ENCODE results near the gene PLA1A. TPM values are rescaled to one million over a fixed set of nuclear protein-coding genes. Genes with fewer than 3 reads are reported as not detected.
A peak's percentile ranks its signal among the peaks of the same experiment; 100 is the strongest.

The PLA1A gene
- total RNA-seq, 1 donor, result not detected

GRCh38 chr3:119579366-119580066 lies 18.2 kb upstream of the PLA1A start, which contains the start of gene ADPRH:
Gene ADPRH (plus strand): TSS chr3:119579492. CDS start chr3:119582170, 2,678 bp downstream.
- TF ChIP-seq, protein P1, sequence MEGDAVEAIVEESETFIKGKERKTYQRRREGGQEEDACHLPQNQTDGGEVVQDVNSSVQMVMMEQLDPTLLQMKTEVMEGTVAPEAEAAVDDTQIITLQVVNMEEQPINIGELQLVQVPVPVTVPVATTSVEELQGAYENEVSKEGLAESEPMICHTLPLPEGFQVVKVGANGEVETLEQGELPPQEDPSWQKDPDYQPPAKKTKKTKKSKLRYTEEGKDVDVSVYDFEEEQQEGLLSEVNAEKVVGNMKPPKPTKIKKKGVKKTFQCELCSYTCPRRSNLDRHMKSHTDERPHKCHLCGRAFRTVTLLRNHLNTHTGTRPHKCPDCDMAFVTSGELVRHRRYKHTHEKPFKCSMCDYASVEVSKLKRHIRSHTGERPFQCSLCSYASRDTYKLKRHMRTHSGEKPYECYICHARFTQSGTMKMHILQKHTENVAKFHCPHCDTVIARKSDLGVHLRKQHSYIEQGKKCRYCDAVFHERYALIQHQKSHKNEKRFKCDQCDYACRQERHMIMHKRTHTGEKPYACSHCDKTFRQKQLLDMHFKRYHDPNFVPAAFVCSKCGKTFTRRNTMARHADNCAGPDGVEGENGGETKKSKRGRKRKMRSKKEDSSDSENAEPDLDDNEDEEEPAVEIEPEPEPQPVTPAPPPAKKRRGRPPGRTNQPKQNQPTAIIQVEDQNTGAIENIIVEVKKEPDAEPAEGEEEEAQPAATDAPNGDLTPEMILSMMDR (IDR thresholded peaks at IDR 0.05; ENCODE audit: insufficient read depth, low read length), result no peak
- H3K4me3 ChIP-seq (ENCODE audit: low read depth, low read length), result peak within 1 kb of the TSS; percentile 61
- peak; percentile 52 for DNase-seq (ENCODE audit: low read depth)

GRCh38 chr3:119580067-119580760 lies 17.5 kb upstream of the PLA1A start:
- DNase-seq (ENCODE audit: low read depth), result no peak
- H3K4me3 ChIP-seq (ENCODE audit: low read depth, low read length), result peak overlapping the region; percentile 61
- TF ChIP-seq, protein P1 (IDR thresholded peaks at IDR 0.05; ENCODE audit: insufficient read depth, low read length), result no peak

DNA sequence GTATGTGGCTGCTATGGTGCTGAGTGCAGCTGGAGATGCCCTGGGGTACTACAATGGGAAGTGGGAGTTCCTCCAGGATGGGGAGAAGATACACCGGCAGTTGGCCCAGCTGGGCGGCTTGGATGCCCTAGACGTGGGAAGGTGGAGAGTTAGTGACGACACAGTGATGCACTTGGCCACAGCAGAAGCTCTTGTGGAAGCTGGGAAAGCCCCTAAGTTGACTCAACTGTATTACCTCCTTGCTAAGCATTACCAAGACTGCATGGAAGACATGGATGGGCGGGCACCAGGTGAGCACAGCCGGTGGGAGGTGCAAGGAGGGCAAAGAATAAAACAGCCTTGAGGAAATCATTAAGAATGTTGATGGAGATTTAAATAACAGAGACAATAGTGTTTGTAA lies 15.5 kb upstream of the PLA1A start:
- H3K4me3 ChIP-seq (ENCODE audit: low read depth, low read length), result no peak overlapping the region
- TF ChIP-seq, protein P1 (IDR thresholded peaks at IDR 0.05; ENCODE audit: insufficient read depth, low read length), result no peak
- no peak for DNase-seq (ENCODE audit: low read depth)

GRCh38 chr3:119585208-119585607 lies 12.5 kb upstream of the PLA1A start:
- DNase-seq (ENCODE audit: low read depth), result no peak
- no peak overlapping the region for H3K4me3 ChIP-seq (ENCODE audit: low read depth, low read length)
- TF ChIP-seq, protein P1 (IDR thresholded peaks at IDR 0.05; ENCODE audit: insufficient read depth, low read length), result no peak

- DNase-seq (ENCODE audit: low read depth), result peak; percentile 74
- TF ChIP-seq, protein P1 (IDR thresholded peaks at IDR 0.05; ENCODE audit: insufficient read depth, low read length), result no peak
- no peak overlapping the region for H3K4me3 ChIP-seq (ENCODE audit: low read depth, low read length)
Observed at GRCh38 chr3:119585856-119586570, 11.7 kb upstream of the PLA1A start.

- TF ChIP-seq, protein P1 (IDR thresholded peaks at IDR 0.05; ENCODE audit: insufficient read depth, low read length), result no peak
- no peak overlapping the region for H3K4me3 ChIP-seq (ENCODE audit: low read depth, low read length)
- no peak for DNase-seq (ENCODE audit: low read depth)
Observed at GRCh38 chr3:119586733-119587172, 10.9 kb upstream of the PLA1A start.
